B cell (primary cell): Measurements from ENCODE around the gene TM6SF1. TPM values are rescaled to one million over a fixed set of nuclear protein-coding genes. Genes with fewer than 3 reads are reported as not detected.

Experiments
- ATAC-seq: fragments of 200-7000 bp; cut with Tn5 transposase; one replicate; pipeline ENCODE4 v1.10.0; 2021; ENCODE audit warnings: low read depth, mild to moderate bottlenecking, moderate number of reproducible peaks, moderate library complexity
- CTCF ChIA-PET: fragments of 350-600 bp; sonication (Branson Sonifier 250); formaldehyde crosslinking; loops from one replicate; lab custom pipeline; 2021; ENCODE audit warnings: antibody characterized with exemption, inconsistent platforms; lab: Charles Lee
- POLR2A ChIA-PET: fragments of 350-600 bp; sonication (Branson Sonifier 250); formaldehyde crosslinking; loops from one replicate; lab custom pipeline; 2021; ENCODE audit warnings: antibody characterized with exemption; lab: Charles Lee
- DNase-seq: peaks from one replicate; pipeline ENCODE4 v3.0.0; 2013
- H2AFZ ChIP-seq: 2 replicates; pipeline ENCODE4 v1.6.1; 2012; ENCODE audit warnings: mild to moderate bottlenecking, low read depth, low read length; ENCODE audit not compliant: insufficient read depth, poor library complexity, severe bottlenecking
- H3K27ac ChIP-seq, 2 donors: 1 replicate in 1 of 2; 2 replicates in 1 of 2; pipeline ENCODE4 v1.5.1; 2012 to 2013; ENCODE audit warnings: low read length in 2 of 2, mild to moderate bottlenecking in 2 of 2, moderate library complexity in 1 of 2
- H3K27me3 ChIP-seq, 4 experiments: fragments of 200-600 bp in 1 of 4; sonication (generic) in 1 of 4; replicated peaks in 1 of 4; 1 replicate in 2 of 4; 2 replicates in 2 of 4; pipeline versions ENCODE4 v1.6.1 to v1.7.0; 2013 to 2016; ENCODE audit warnings: low read length in 3 of 4, mild to moderate bottlenecking in 2 of 4, mixed read lengths in 1 of 4, moderate library complexity in 1 of 4; ENCODE audit not compliant: insufficient read depth in 4 of 4, control insufficient read depth in 3 of 4; ENCODE audit errors: control extremely low read depth in 1 of 4
- H3K36me3 ChIP-seq, 2 experiments: replicated peaks in 1 of 2; 1 replicate in 1 of 2; 2 replicates in 1 of 2; pipeline versions ENCODE4 v1.6.1 to v1.7.1; 2013; ENCODE audit warnings: low read length in 1 of 2; ENCODE audit not compliant: insufficient read depth in 2 of 2, control insufficient read depth in 1 of 2; ENCODE audit errors: control extremely low read depth in 1 of 2, extremely low read depth in 1 of 2
- H3K4me1 ChIP-seq, 2 donors: fragments of 200-600 bp in 1 of 2; sonication (generic) in 1 of 2; 1 replicate in 1 of 2; 2 replicates in 1 of 2; pipeline versions ENCODE4 v1.5.1 to v1.6.1; 2013 to 2017; ENCODE audit warnings: low read length in 2 of 2; ENCODE audit not compliant: control insufficient read depth in 2 of 2, insufficient read depth in 2 of 2
- H3K4me2 ChIP-seq: replicated peaks from 2 replicates; pipeline ENCODE3; 2012; ENCODE audit warnings: mild to moderate bottlenecking, low read depth, low read length; ENCODE audit not compliant: poor library complexity, severe bottlenecking
- H3K4me3 ChIP-seq, 5 experiments: fragments of 200-600 bp in 1 of 5; sonication (generic) in 1 of 5; 1 replicate in 3 of 5; 2 replicates in 2 of 5; pipeline versions ENCODE4 v1.5.1 to v1.7.0; 2011 to 2016; ENCODE audit warnings: low read length in 4 of 5, mild to moderate bottlenecking in 4 of 5, low read depth in 2 of 5, control low read depth in 1 of 5, moderate library complexity in 1 of 5; ENCODE audit not compliant: insufficient read depth in 1 of 5; ENCODE audit errors: control extremely low read depth in 1 of 5, extremely low read depth in 1 of 5
- H3K79me2 ChIP-seq: fragments of 200-600 bp; sonication (generic); one replicate; pipeline ENCODE4 v1.6.0; 2016; ENCODE audit warnings: low read length; ENCODE audit not compliant: control insufficient read depth, insufficient read depth
- H3K9ac ChIP-seq: fragments of 200-600 bp; sonication (generic); 2 replicates; pipeline ENCODE4 v1.6.1; 2017; ENCODE audit warnings: mild to moderate bottlenecking, low read length, moderate library complexity
- H3K9me3 ChIP-seq, 3 donors: one replicate each; pipeline versions ENCODE4 v1.6.1 to v1.7.1; 2013; ENCODE audit warnings: low read length in 2 of 3; ENCODE audit not compliant: control insufficient read depth in 2 of 3, insufficient read depth in 1 of 3; ENCODE audit errors: control extremely low read depth in 1 of 3
- H4K20me1 ChIP-seq: 2 replicates; pipeline ENCODE4 v1.6.0; 2012; ENCODE audit warnings: mild to moderate bottlenecking, low read length; ENCODE audit not compliant: insufficient read depth, control insufficient read depth, poor library complexity, severe bottlenecking
- H3K27ac Mint-ChIP-seq: one replicate; pipeline ENCODE4 v1.8.0; 2021; ENCODE audit warnings: mixed read lengths
- H3K27me3 Mint-ChIP-seq: one replicate; pipeline ENCODE4 v1.8.0; 2021; ENCODE audit warnings: mixed read lengths
- H3K4me1 Mint-ChIP-seq: one replicate; pipeline ENCODE4 v1.8.0; 2021; ENCODE audit warnings: mixed read lengths
- H3K4me3 Mint-ChIP-seq: one replicate; pipeline ENCODE4 v1.8.0; 2021; ENCODE audit warnings: mixed read lengths
- H3K9me3 Mint-ChIP-seq: one replicate; pipeline ENCODE4 v1.8.0; 2022; ENCODE audit warnings: mixed read lengths; ENCODE audit not compliant: insufficient read depth
- CTCF ChIP-seq: fragments of 200-600 bp; IDR thresholded peaks from one replicate; pipeline ENCODE4 v1.8.0; 2022; ENCODE audit warnings: antibody characterized with exemption, mild to moderate bottlenecking
- EZH2 ChIP-seq: IDR thresholded peaks from 2 replicates; pipeline ENCODE4 v1.6.1; 2012; ENCODE audit warnings: borderline replicate concordance, low read depth, mild to moderate bottlenecking, moderate library complexity, low read length; ENCODE audit not compliant: insufficient read depth, poor library complexity, severe bottlenecking
- WGBS: methylation state at CpG from one replicate; pipeline ENCODE4 v1.1.5; 2013; ENCODE audit warnings: missing lambda C conversion rate; ENCODE audit not compliant: insufficient coverage; 5-methylcytosine and 5-hydroxymethylcytosine counted together
- intact Hi-C: fragments of 100-400 bp; cut with micrococcal nuclease; formaldehyde crosslinking; loops from one replicate; pipeline ENCODE4 v1.10.0; 2022
- polyA plus RNA-seq: library from polyadenylated mRNA; depleted of rRNA; stranded (reverse); fragments of >200 nt; gene quantifications from 2 replicates; pipeline ENCODE4 v1.2.3, GENCODE V29; 2012
- total RNA-seq, 2 donors: library from RNA; stranded (reverse); fragments of 120-200 nt in 1 of 2; gene quantifications; 1 replicate in 1 of 2; 2 replicates in 1 of 2; pipeline versions ENCODE4 v1.2.3 to v1.2.4, GENCODE V29; 2013 to 2022

Gene TM6SF1
- total and polyA plus RNA-seq, 2 donors (not counting 1 experiment from before 2014, with no cell fraction given): 1.1 to 1.6 TPM

- intact Hi-C loops: no loop called here
- Histone ChIP-seq H3K79me2 (no peaks in the 10 kb centered on the region), H3K27ac (no peak overlapping the region), H4K20me1 (no peaks in the 10 kb centered on the region), H3K4me2 (no peak overlapping the region), H3K9me3 (no peaks in the 10 kb centered on the region), H2AFZ (no peak overlapping the region), H3K27me3 (peaks cover 0 to 3% (median under 1%) of the 10 kb centered on the region in 4 experiments), H3K4me3 (no peak overlapping the region), H3K4me1 (peaks cover 14 to 22% of the 10 kb centered on the region in 2 donors), H3K9ac (no peak overlapping the region), H3K36me3 (no peaks in the 10 kb centered on the region)
- ATAC-seq (no peak), DNase-seq (no peak)
- H3K9me3 Mint-ChIP-seq: no peaks in the 10 kb centered on the region
- no peak overlapping the region for H3K27ac Mint-ChIP-seq
- CTCF ChIA-PET: no interaction called here
- no peak for TF ChIP-seq EZH2
- no peak for TF ChIP-seq CTCF
- peaks cover 24% of the 10 kb centered on the region for H3K4me1 Mint-ChIP-seq
- H3K4me3 Mint-ChIP-seq: peak overlapping the region; percentile 35
- POLR2A ChIA-PET: no interaction called here
- 91% methylated on average over 12 of the region's 12 CpGs for WGBS
- peaks cover 28% of the 10 kb centered on the region for H3K27me3 Mint-ChIP-seq
These were observed 2.1 kb downstream of the TM6SF1 start for GRCh38 chr15:83109532-83109931.

GRCh38 chr15:83110381-83110780 is 2.9 kb downstream of the TM6SF1 start:
- Histone ChIP-seq H3K79me2 (no peaks in the 10 kb centered on the region), H2AFZ (no peak overlapping the region), H3K27ac (no peak overlapping the region), H3K27me3 (peaks cover 0 to 3% (median under 1%) of the 10 kb centered on the region in 4 experiments), H3K4me2 (no peak overlapping the region), H3K36me3 (no peaks in the 10 kb centered on the region), H3K9ac (no peak overlapping the region), H4K20me1 (no peaks in the 10 kb centered on the region), H3K9me3 (no peaks in the 10 kb centered on the region), H3K4me1 (peaks cover 14 to 22% of the 10 kb centered on the region in 2 donors), H3K4me3 (no peak overlapping the region)
- POLR2A ChIA-PET: no interaction called here
- Mint-ChIP-seq H3K27ac (no peak overlapping the region), H3K4me3 (no peak overlapping the region), H3K9me3 (no peaks in the 10 kb centered on the region), H3K4me1 (peaks cover 24% of the 10 kb centered on the region), H3K27me3 (peaks cover 27% of the 10 kb centered on the region)
- intact Hi-C loops: no loop called here
- DNase-seq (no peak), ATAC-seq (no peak)
- TF ChIP-seq CTCF: no peak
- no peak for TF ChIP-seq EZH2
- whole genome bisulfite sequencing: 100% methylated on average over 2 of the region's 3 CpGs
- CTCF ChIA-PET: no interaction called here
